ENCODE results near the gene STK40.

STK40 gene

GRCh38 chr1:36341626-36342320, 44.0 kb downstream of the STK40 start:
- no peak for DNase-seq

- no peak for DNase-seq
These were observed 46.1 kb downstream of the STK40 start for GRCh38 chr1:36339615-36340014.

GRCh38 chr1:36339215-36339614, 46.5 kb downstream of the STK40 start:
- no peak for DNase-seq

GRCh38 chr1:36337830-36338229, 47.9 kb downstream of the STK40 start:
- no peak for DNase-seq

GRCh38 chr1:36330940-36331339, 54.8 kb downstream of the STK40 start:
- no peak for DNase-seq

GRCh38 chr1:36329817-36330216, 55.9 kb downstream of the STK40 start:
- no peak for DNase-seq

GRCh38 chr1:36328713-36329112, 57.0 kb downstream of the STK40 start:
- no peak for DNase-seq

- no peak for DNase-seq
These were observed 57.6 kb downstream of the STK40 start for GRCh38 chr1:36328088-36328480.

- DNase-seq, result peak; percentile 41
These were observed 58.2 kb downstream of the STK40 start for GRCh38 chr1:36327421-36328087.

GRCh38 chr1:36326499-36326898, 59.2 kb downstream of the STK40 start:
- DNase-seq, result no peak

GRCh38 chr1:36324353-36324703, 61.4 kb downstream of the STK40 start:
- no peak for DNase-seq

- DNase-seq, result peak; percentile 70
These were observed 61.9 kb downstream of the STK40 start, which contains the start of gene EVA1B for GRCh38 chr1:36323636-36324352. EVA1B (minus strand) TSS chr1:36323645; CDS start chr1:36323037, 608 bp downstream.

GRCh38 chr1:36322786-36323635, 62.7 kb downstream of the STK40 start:
- DNase-seq, result no peak

GRCh38 chr1:36322041-36322785, 63.5 kb downstream of the STK40 start:
- DNase-seq, result no peak

GRCh38 chr1:36321119-36321951, 64.4 kb downstream of the STK40 start:
- no peak for DNase-seq

GRCh38 chr1:36320767-36321118, 65.0 kb downstream of the STK40 start:
- no peak for DNase-seq

- no peak for DNase-seq
These were observed 65.4 kb downstream of the STK40 start for GRCh38 chr1:36320291-36320761.

GRCh38 chr1:36309397-36309796, 76.3 kb downstream of the STK40 start:
- DNase-seq, result no peak

GRCh38 chr1:36307601-36308330, 78.0 kb downstream of the STK40 start:
- DNase-seq, result no peak

GRCh38 chr1:36306902-36307456, 78.7 kb downstream of the STK40 start:
- peak; percentile 93 for DNase-seq

Measured in NCI-H226 (cell line).